HEK293 (cell line): ENCODE measurements around the gene TMEM179.

ENCODE experiments used
- EGR2 ChIP-seq: fragments of 450-650 bp; formaldehyde crosslinking; IDR thresholded peaks from 2 replicates; pipeline ENCODE4 v1.5.1; 2016; ENCODE audit warnings: low read depth, missing biosample characterization, missing genetic modification characterization
- GFI1B ChIP-seq: fragments of 450-650 bp; formaldehyde crosslinking; IDR thresholded peaks from 2 replicates; pipeline ENCODE4 v1.5.1; 2016; ENCODE audit warnings: missing biosample characterization, missing genetic modification characterization
- KLF8 ChIP-seq: fragments of 450-650 bp; formaldehyde crosslinking; IDR thresholded peaks from 2 replicates; pipeline ENCODE4 v1.5.1; 2016; ENCODE audit warnings: missing biosample characterization, missing genetic modification characterization
- SP7 ChIP-seq: fragments of 450-650 bp; formaldehyde crosslinking; IDR thresholded peaks from 2 replicates; pipeline ENCODE4 v1.5.1; 2016; ENCODE audit warnings: missing biosample characterization, missing genetic modification characterization
- YY1 ChIP-seq: fragments of 450-650 bp; formaldehyde crosslinking; IDR thresholded peaks from 2 replicates; pipeline ENCODE4 v1.5.1; 2018; ENCODE audit warnings: missing biosample characterization, missing genetic modification characterization
- ZNF202 ChIP-seq: fragments of 450-650 bp; formaldehyde crosslinking; IDR thresholded peaks from 2 replicates; pipeline ENCODE4 v1.5.1; 2016; ENCODE audit warnings: missing biosample characterization, missing genetic modification characterization, borderline replicate concordance
- ZNF302 ChIP-seq: fragments of 450-650 bp; formaldehyde crosslinking; IDR thresholded peaks from 2 replicates; pipeline ENCODE4 v1.5.1; 2016; ENCODE audit warnings: missing biosample characterization, missing genetic modification characterization, low read depth
- ZNF311 ChIP-seq: fragments of 450-650 bp; formaldehyde crosslinking; IDR thresholded peaks from 2 replicates; pipeline ENCODE4 v1.5.1; 2017; ENCODE audit warnings: missing biosample characterization, missing genetic modification characterization, borderline replicate concordance
- ZNF473 ChIP-seq: fragments of 450-650 bp; formaldehyde crosslinking; IDR thresholded peaks from 2 replicates; pipeline ENCODE4 v1.5.1; 2017; ENCODE audit warnings: missing biosample characterization, missing genetic modification characterization
- TF ChIP-seq, protein P1 (sequence below): fragments of 450-650 bp; formaldehyde crosslinking; IDR thresholded peaks from 2 replicates; pipeline ENCODE4 v1.5.1; 2016; ENCODE audit warnings: missing biosample characterization, missing genetic modification characterization
- TF ChIP-seq, protein P2 (sequence below): fragments of 450-650 bp; formaldehyde crosslinking; IDR thresholded peaks from 2 replicates; pipeline ENCODE4 v1.5.1; 2016; ENCODE audit warnings: missing biosample characterization, missing genetic modification characterization
- TF ChIP-seq, protein P3 (sequence below): fragments of 450-650 bp; formaldehyde crosslinking; IDR thresholded peaks from 2 replicates; pipeline ENCODE4 v1.5.1; 2017; ENCODE audit warnings: missing biosample characterization, missing genetic modification characterization
- TF ChIP-seq, protein P4 (sequence below): fragments of 450-650 bp; formaldehyde crosslinking; IDR thresholded peaks from 2 replicates; pipeline ENCODE4 v1.5.1; 2016; ENCODE audit warnings: missing biosample characterization, missing genetic modification characterization
- TF ChIP-seq, protein P5 (sequence below): fragments of 450-650 bp; formaldehyde crosslinking; optimal IDR thresholded peaks from 2 replicates; pipeline ENCODE3; 2016; ENCODE audit warnings: missing biosample characterization, mild to moderate bottlenecking, missing genetic modification characterization
- TF ChIP-seq, protein P6 (sequence below): fragments of 450-650 bp; formaldehyde crosslinking; IDR thresholded peaks from 2 replicates; pipeline ENCODE4 v1.5.1; 2016; ENCODE audit warnings: missing biosample characterization, missing genetic modification characterization
- TF ChIP-seq, protein P7 (sequence below): fragments of 450-650 bp; formaldehyde crosslinking; conservative IDR thresholded peaks from 2 replicates; pipeline ENCODE4 v1.5.1; 2016; ENCODE audit warnings: low read depth, missing biosample characterization, missing genetic modification characterization

TMEM179 gene

DNA sequence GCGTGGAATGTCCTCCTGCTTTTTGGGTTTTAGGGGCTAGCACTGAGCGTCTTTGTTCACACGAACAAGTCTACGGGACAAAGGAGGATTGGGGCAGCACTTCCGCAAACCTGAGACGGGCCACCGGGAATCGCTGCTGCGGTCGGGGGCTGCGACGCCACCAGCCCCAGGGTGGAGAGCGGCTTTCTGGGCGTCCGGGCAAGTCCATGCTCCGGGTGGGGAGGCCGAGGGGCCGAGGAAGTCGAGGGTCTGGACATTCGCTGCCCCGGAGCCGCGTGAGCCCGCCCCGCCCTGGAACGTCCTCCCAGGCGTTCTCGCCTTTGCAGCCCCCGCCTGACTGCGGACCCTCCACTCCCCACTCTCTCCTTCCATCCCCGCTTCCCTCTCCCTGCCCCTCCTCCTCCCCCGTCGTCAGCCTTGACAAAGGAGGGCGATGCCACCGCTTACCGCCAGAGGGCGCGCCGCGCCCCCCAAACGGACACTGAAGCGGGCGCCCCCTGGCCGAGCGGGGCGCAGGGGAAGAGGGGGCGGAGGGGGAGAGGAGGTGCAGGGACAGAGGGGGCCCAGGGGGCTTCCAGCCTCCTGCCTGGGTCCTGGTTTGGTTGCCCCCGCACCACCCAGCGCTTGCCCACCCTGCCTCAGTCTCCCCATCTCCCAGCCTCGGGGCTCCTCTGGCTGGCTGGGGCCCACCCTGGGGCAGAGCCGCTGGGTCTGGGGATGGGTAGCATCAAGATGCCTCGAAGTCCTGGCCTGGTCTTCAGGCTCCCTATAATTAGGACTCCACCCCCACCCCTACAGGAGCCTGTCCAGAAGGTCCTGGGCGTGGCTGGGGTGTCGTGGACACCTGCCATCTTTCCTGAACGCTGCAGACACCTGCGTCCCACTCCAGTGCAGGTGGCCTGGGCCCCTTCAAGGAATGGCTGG, 45.7 kb upstream of the TMEM179 start (continued):
- TF ChIP-seq, protein P1, sequence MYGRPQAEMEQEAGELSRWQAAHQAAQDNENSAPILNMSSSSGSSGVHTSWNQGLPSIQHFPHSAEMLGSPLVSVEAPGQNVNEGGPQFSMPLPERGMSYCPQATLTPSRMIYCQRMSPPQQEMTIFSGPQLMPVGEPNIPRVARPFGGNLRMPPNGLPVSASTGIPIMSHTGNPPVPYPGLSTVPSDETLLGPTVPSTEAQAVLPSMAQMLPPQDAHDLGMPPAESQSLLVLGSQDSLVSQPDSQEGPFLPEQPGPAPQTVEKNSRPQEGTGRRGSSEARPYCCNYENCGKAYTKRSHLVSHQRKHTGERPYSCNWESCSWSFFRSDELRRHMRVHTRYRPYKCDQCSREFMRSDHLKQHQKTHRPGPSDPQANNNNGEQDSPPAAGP (tag by site-specific recombination) = peak; percentile 41; the same call in 1 of the 2 replicates
- no peak for TF ChIP-seq ZNF202 (tag by site-specific recombination)
- no peak for TF ChIP-seq ZNF302 (tag by site-specific recombination)
- TF ChIP-seq YY1 (tag by site-specific recombination) = no peak
- TF ChIP-seq ZNF311 (tag by site-specific recombination) = no peak
- TF ChIP-seq, protein P2, sequence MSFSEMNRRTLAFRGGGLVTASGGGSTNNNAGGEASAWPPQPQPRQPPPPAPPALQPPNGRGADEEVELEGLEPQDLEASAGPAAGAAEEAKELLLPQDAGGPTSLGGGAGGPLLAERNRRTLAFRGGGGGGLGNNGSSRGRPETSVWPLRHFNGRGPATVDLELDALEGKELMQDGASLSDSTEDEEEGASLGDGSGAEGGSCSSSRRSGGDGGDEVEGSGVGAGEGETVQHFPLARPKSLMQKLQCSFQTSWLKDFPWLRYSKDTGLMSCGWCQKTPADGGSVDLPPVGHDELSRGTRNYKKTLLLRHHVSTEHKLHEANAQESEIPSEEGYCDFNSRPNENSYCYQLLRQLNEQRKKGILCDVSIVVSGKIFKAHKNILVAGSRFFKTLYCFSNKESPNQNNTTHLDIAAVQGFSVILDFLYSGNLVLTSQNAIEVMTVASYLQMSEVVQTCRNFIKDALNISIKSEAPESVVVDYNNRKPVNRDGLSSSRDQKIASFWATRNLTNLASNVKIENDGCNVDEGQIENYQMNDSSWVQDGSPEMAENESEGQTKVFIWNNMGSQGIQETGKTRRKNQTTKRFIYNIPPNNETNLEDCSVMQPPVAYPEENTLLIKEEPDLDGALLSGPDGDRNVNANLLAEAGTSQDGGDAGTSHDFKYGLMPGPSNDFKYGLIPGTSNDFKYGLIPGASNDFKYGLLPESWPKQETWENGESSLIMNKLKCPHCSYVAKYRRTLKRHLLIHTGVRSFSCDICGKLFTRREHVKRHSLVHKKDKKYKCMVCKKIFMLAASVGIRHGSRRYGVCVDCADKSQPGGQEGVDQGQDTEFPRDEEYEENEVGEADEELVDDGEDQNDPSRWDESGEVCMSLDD (tag by site-specific recombination) = peak; percentile 86
- TF ChIP-seq, protein P3, sequence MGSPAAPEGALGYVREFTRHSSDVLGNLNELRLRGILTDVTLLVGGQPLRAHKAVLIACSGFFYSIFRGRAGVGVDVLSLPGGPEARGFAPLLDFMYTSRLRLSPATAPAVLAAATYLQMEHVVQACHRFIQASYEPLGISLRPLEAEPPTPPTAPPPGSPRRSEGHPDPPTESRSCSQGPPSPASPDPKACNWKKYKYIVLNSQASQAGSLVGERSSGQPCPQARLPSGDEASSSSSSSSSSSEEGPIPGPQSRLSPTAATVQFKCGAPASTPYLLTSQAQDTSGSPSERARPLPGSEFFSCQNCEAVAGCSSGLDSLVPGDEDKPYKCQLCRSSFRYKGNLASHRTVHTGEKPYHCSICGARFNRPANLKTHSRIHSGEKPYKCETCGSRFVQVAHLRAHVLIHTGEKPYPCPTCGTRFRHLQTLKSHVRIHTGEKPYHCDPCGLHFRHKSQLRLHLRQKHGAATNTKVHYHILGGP (tag by site-specific recombination) = no peak
- TF ChIP-seq KLF8 (tag by site-specific recombination) = no peak
- TF ChIP-seq GFI1B (tag by site-specific recombination) = no peak
- TF ChIP-seq, protein P4, sequence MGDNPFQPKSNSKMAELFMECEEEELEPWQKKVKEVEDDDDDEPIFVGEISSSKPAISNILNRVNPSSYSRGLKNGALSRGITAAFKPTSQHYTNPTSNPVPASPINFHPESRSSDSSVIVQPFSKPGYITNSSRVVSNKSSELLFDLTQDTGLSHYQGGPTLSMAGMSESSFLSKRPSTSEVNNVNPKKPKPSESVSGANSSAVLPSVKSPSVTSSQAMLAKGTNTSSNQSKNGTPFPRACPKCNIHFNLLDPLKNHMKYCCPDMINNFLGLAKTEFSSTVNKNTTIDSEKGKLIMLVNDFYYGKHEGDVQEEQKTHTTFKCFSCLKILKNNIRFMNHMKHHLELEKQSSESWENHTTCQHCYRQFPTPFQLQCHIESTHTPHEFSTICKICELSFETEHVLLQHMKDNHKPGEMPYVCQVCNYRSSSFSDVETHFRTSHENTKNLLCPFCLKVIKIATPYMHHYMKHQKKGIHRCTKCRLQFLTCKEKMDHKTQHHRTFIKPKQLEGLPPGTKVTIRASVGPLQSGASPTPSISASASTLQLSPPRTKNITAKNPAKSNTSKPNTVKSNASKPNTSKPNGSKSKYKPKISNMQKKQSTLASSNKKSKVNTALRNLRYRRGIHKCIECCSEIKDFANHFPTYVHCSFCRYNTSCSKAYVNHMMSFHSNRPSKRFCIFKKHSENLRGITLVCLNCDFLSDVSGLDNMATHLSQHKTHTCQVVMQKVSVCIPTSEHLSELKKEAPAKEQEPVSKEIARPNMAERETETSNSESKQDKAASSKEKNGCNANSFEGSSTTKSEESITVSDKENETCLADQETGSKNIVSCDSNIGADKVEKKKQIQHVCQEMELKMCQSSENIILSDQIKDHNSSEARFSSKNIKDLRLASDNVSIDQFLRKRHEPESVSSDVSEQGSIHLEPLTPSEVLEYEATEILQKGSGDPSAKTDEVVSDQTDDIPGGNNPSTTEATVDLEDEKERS = no peak
- peak; percentile 32; the same call in 1 of the 2 replicates for TF ChIP-seq EGR2 (tag by site-specific recombination)
- TF ChIP-seq, protein P5, sequence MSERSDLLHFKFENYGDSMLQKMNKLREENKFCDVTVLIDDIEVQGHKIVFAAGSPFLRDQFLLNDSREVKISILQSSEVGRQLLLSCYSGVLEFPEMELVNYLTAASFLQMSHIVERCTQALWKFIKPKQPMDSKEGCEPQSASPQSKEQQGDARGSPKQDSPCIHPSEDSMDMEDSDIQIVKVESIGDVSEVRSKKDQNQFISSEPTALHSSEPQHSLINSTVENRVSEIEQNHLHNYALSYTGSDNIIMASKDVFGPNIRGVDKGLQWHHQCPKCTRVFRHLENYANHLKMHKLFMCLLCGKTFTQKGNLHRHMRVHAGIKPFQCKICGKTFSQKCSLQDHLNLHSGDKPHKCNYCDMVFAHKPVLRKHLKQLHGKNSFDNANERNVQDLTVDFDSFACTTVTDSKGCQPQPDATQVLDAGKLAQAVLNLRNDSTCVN (tag by site-specific recombination) = no peak
- TF ChIP-seq, protein P6, sequence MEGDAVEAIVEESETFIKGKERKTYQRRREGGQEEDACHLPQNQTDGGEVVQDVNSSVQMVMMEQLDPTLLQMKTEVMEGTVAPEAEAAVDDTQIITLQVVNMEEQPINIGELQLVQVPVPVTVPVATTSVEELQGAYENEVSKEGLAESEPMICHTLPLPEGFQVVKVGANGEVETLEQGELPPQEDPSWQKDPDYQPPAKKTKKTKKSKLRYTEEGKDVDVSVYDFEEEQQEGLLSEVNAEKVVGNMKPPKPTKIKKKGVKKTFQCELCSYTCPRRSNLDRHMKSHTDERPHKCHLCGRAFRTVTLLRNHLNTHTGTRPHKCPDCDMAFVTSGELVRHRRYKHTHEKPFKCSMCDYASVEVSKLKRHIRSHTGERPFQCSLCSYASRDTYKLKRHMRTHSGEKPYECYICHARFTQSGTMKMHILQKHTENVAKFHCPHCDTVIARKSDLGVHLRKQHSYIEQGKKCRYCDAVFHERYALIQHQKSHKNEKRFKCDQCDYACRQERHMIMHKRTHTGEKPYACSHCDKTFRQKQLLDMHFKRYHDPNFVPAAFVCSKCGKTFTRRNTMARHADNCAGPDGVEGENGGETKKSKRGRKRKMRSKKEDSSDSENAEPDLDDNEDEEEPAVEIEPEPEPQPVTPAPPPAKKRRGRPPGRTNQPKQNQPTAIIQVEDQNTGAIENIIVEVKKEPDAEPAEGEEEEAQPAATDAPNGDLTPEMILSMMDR (tag by site-specific recombination) = peak; percentile 96
- TF ChIP-seq, protein P7, sequence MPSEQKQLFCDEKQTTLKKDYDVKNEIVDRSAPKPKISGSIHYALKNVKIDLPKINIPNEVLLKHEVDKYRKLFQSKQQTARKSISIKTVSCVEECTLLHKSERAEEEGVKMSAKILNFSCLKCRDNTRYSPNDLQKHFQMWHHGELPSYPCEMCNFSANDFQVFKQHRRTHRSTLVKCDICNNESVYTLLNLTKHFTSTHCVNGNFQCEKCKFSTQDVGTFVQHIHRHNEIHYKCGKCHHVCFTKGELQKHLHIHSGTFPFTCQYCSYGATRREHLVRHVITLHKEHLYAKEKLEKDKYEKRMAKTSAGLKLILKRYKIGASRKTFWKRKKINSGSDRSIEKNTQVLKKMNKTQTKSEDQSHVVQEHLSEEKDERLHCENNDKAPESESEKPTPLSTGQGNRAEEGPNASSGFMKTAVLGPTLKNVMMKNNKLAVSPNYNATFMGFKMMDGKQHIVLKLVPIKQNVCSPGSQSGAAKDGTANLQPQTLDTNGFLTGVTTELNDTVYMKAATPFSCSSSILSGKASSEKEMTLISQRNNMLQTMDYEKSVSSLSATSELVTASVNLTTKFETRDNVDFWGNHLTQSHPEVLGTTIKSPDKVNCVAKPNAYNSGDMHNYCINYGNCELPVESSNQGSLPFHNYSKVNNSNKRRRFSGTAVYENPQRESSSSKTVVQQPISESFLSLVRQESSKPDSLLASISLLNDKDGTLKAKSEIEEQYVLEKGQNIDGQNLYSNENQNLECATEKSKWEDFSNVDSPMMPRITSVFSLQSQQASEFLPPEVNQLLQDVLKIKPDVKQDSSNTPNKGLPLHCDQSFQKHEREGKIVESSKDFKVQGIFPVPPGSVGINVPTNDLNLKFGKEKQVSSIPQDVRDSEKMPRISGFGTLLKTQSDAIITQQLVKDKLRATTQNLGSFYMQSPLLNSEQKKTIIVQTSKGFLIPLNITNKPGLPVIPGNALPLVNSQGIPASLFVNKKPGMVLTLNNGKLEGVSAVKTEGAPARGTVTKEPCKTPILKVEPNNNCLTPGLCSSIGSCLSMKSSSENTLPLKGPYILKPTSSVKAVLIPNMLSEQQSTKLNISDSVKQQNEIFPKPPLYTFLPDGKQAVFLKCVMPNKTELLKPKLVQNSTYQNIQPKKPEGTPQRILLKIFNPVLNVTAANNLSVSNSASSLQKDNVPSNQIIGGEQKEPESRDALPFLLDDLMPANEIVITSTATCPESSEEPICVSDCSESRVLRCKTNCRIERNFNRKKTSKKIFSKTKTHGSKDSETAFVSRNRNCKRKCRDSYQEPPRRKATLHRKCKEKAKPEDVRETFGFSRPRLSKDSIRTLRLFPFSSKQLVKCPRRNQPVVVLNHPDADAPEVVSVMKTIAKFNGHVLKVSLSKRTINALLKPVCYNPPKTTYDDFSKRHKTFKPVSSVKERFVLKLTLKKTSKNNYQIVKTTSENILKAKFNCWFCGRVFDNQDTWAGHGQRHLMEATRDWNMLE (tag by site-specific recombination) = no peak
- TF ChIP-seq SP7 (tag by site-specific recombination) = peak; percentile 14; the same call in 1 of the 2 replicates
- TF ChIP-seq ZNF473 (tag by site-specific recombination) = no peak
